Thyroid gland (tissue), 4 donors: ENCODE measurements around the gene CACFD1.

Source experiments
- CTCF ChIP-seq, 6 experiments: fragments of 200-600 bp in 3 of 6; fragments of 450-650 bp in 3 of 6; sonication (generic) in 3 of 6; IDR thresholded peaks; one replicate each; pipeline ENCODE4 v1.5.1; 2016 to 2019; ENCODE audit warnings: antibody characterized with exemption in 6 of 6, mild to moderate bottlenecking in 2 of 6, inconsistent platforms in 1 of 6, moderate library complexity in 1 of 6
- POLR2A ChIP-seq, 2 donors: fragments of 450-650 bp; IDR thresholded peaks; one replicate each; pipeline ENCODE4 v1.6.1; 2017; ENCODE audit warnings: antibody characterized with exemption in 2 of 2, mild to moderate bottlenecking in 2 of 2, moderate library complexity in 1 of 2

- TF ChIP-seq CTCF (IDR thresholded peaks at IDR 0.05), result no peak
- no peak for TF ChIP-seq POLR2A (IDR thresholded peaks at IDR 0.05)
Observed at GRCh38 chr9:133506653-133507038, 46.9 kb downstream of the CACFD1 start.
